GM12878 (cell line): ENCODE data around the gene C1orf87. TPM values are rescaled to one million over a fixed set of nuclear protein-coding genes. Genes with fewer than 3 reads are reported as not detected.

Experiments used
- ATAC-seq: fragments of 200-7000 bp; cut with Tn5 transposase; 3 replicates; pipeline ENCODE4 v1.9.1; 2020; ENCODE audit warnings: mild to moderate bottlenecking, moderate library complexity
- BruUV-seq: library from RNA; stranded (reverse); fragments of 400-500 nt; replicated peaks from 2 replicates; lab custom pipeline; 2021; lab: Mats Ljungman, UMichigan
- CTCF ChIA-PET: fragments of 300-600 bp; sonication (Branson Sonifier 250); formaldehyde crosslinking; extraction: SDS; loops from one replicate; lab custom pipeline; 2021; ENCODE audit warnings: inconsistent platforms; lab: Yijun Ruan, JAX
- POLR2A ChIA-PET: fragments of 350-600 bp; formaldehyde crosslinking; extraction: SDS; loops from one replicate; lab custom pipeline; 2021; ENCODE audit warnings: inconsistent platforms; lab: Charles Lee
- RAD21 ChIA-PET: fragments of 300-600 bp; sonication (Branson Sonifier 250); formaldehyde crosslinking; loops from one replicate; lab custom pipeline; 2023; ENCODE audit warnings: antibody characterized with exemption; ENCODE audit not compliant: unreplicated experiment; lab: Charles Lee
- SMC1A ChIA-PET: fragments of 300-600 bp; sonication (Branson Sonifier 250); formaldehyde crosslinking; loops from one replicate; lab custom pipeline; 2023; ENCODE audit not compliant: unreplicated experiment, uncharacterized antibody; lab: Charles Lee
- DNase-seq: peaks from one replicate; pipeline ENCODE4 v3.0.0-alpha.2; 2011; ENCODE audit warnings: low read depth, low spot score
- FAIRE-seq: peaks from 3 replicates; lab custom pipeline; 2011; peaks lifted over from hg19 to GRCh38; lab: Jason Lieb, UNC
- H2AFZ ChIP-seq: 2 replicates; pipeline ENCODE4 v1.6.0; 2011; ENCODE audit warnings: low read depth, low read length, control low read depth; ENCODE audit not compliant: control insufficient read depth
- H3K27ac ChIP-seq: 2 replicates; pipeline ENCODE4 v1.5.1; 2011; ENCODE audit warnings: control low read depth; ENCODE audit not compliant: control insufficient read depth, insufficient read depth
- H3K27me3 ChIP-seq, 2 experiments: replicated peaks in 1 of 2; 2 replicates each; pipeline versions ENCODE4 v1.6.0 to v1.6.1; 2011; ENCODE audit warnings: low read length in 1 of 2; ENCODE audit not compliant: control insufficient read depth in 2 of 2, insufficient read depth in 2 of 2
- H3K36me3 ChIP-seq, 2 experiments: 2 replicates each; pipeline ENCODE4 v1.5.1; 2011; ENCODE audit warnings: low read length in 1 of 2; ENCODE audit not compliant: control insufficient read depth in 2 of 2, insufficient read depth in 2 of 2
- H3K4me1 ChIP-seq: 2 replicates; pipeline ENCODE4 v1.6.1; 2011; ENCODE audit warnings: mild to moderate bottlenecking, low read length, moderate library complexity, mixed read lengths; ENCODE audit not compliant: control insufficient read depth, insufficient read depth
- H3K4me2 ChIP-seq: 2 replicates; pipeline ENCODE4 v1.6.0; 2011; ENCODE audit warnings: control low read depth; ENCODE audit not compliant: control insufficient read depth, insufficient read depth
- H3K4me3 ChIP-seq: fragments of 200-600 bp; sonication (generic); 2 replicates; pipeline ENCODE4 v1.5.1; 2016
- H3K79me2 ChIP-seq: 2 replicates; pipeline ENCODE4 v1.6.0; 2011; ENCODE audit warnings: low read length; ENCODE audit not compliant: control insufficient read depth, insufficient read depth
- H3K9ac ChIP-seq: 2 replicates; pipeline ENCODE4 v1.8.0; 2011; ENCODE audit warnings: low read length, control low read depth, mixed read lengths; ENCODE audit not compliant: control insufficient read depth, insufficient read depth
- H3K9me3 ChIP-seq: replicated peaks from 3 replicates; pipeline ENCODE4 v1.5.1; 2011; ENCODE audit warnings: mild to moderate bottlenecking, low read length; ENCODE audit not compliant: control insufficient read depth, insufficient read depth
- H4K20me1 ChIP-seq: 2 replicates; pipeline ENCODE4 v1.6.0; 2011; ENCODE audit not compliant: control insufficient read depth, insufficient read depth
- ETV6 ChIP-seq, 2 experiments: fragments of 450-650 bp in 1 of 2; IDR thresholded peaks in 1 of 2; conservative IDR thresholded peaks in 1 of 2; 2 replicates each; pipeline ENCODE4 v1.6.1; 2014; ENCODE audit warnings: antibody characterized with exemption in 1 of 2, borderline replicate concordance in 1 of 2, low read depth in 1 of 2, mild to moderate bottlenecking in 1 of 2, moderate library complexity in 1 of 2
- FOS ChIP-seq: IDR thresholded peaks from 3 replicates; pipeline ENCODE4 v1.6.1; 2011; ENCODE audit warnings: borderline replicate concordance; ENCODE audit not compliant: insufficient read length; ENCODE audit errors: extremely low read depth
- FOXM1 ChIP-seq: IDR thresholded peaks from 2 replicates; pipeline ENCODE4 v1.6.1; 2012; ENCODE audit warnings: low read depth, mild to moderate bottlenecking, inconsistent platforms, low read length, moderate library complexity
- POLR2AphosphoS2 ChIP-seq: IDR thresholded peaks from 2 replicates; pipeline ENCODE4 v1.6.1; 2011; ENCODE audit warnings: low read depth, mild to moderate bottlenecking, low read length, improper control_type of control experiment, moderate library complexity
- PRDM15 ChIP-seq: fragments of 450-650 bp; formaldehyde crosslinking; IDR thresholded peaks from 2 replicates; pipeline ENCODE4 v1.4.0; 2020; ENCODE audit warnings: mild to moderate bottlenecking, moderate library complexity
- SREBF1 ChIP-seq: IDR thresholded peaks from 2 replicates; pipeline ENCODE4 v1.6.1; 2012; ENCODE audit warnings: mild to moderate bottlenecking, low read length
- TCF3 ChIP-seq: IDR thresholded peaks from 2 replicates; pipeline ENCODE4 v1.6.1; 2012; ENCODE audit warnings: low read depth, mild to moderate bottlenecking, low read length, borderline replicate concordance; ENCODE audit not compliant: insufficient read depth
- ZNF687 ChIP-seq: fragments of 450-650 bp; IDR thresholded peaks from 2 replicates; pipeline ENCODE4 v1.6.1; 2017; ENCODE audit warnings: mild to moderate bottlenecking, moderate library complexity
- WGBS: methylation state at CpG from one replicate; pipeline ENCODE4 v1.1.6; 2016; ENCODE audit warnings: low lambda C conversion rate; ENCODE audit not compliant: insufficient replicate concordance, insufficient coverage; ENCODE audit errors: missing lambda C conversion rate; 5-methylcytosine and 5-hydroxymethylcytosine counted together
- in situ Hi-C: fragments of 300-500 bp; cut with MboI; formaldehyde crosslinking; loops from 9 replicates; pipeline ENCODE4 v1.14.3; 2018; ENCODE audit warnings: mixed read lengths
- intact Hi-C: fragments of 100-400 bp; cut with micrococcal nuclease; formaldehyde crosslinking; loops from one replicate; pipeline ENCODE4 v1.14.2; 2022; ENCODE audit not compliant: unreplicated experiment
- polyA plus RNA-seq, 11 experiments: library from polyadenylated mRNA; depleted of rRNA in 4 of 11; unstranded in 6 of 11; stranded (reverse) in 5 of 11; fragments of >200 nt; fragmentation: Nextera tagmentation in 4 of 11; fragmentation: Illumina TruSeq in 1 of 11; extraction: Ambion mirVana in 4 of 11; extraction: Trizol in 1 of 11; gene quantifications; 1 replicate in 1 of 11; 2 replicates in 10 of 11; pipeline versions ENCODE4 v1.2.1 to v1.2.3, GENCODE V29; 2011 to 2016; ENCODE audit warnings: inconsistent platforms in 2 of 11, missing spikeins in 2 of 11, low read depth in 1 of 11
- total RNA-seq, 4 experiments: library from RNA; depleted of rRNA in 3 of 4; stranded (reverse); fragments of >200 nt in 3 of 4; fragmentation: Illumina TruSeq in 1 of 4; extraction: Trizol in 1 of 4; gene quantifications; 2 replicates each; pipeline versions ENCODE4 v1.2.1 to v1.2.3, GENCODE V29; 2013 to 2021
- TF ChIP-seq, protein P1 (sequence below): fragments of 450-650 bp; IDR thresholded peaks from 2 replicates; pipeline ENCODE4 v1.6.1; 2017; ENCODE audit warnings: mild to moderate bottlenecking, moderate library complexity

Gene C1orf87
- total and polyA plus RNA-seq, 10 of the 15 experiments (the other 5 are each of a cell fraction or from before 2014, with no cell fraction given), result not detected

GRCh38 chr1:60091195-60091715 lies 17.7 kb upstream of the C1orf87 start:
- no peak for FAIRE-seq
- POLR2A ChIA-PET, result no interaction called here
- 45% methylated on average over 6 of the region's 6 CpGs for WGBS
- in situ Hi-C loops, result no loop called here
- no TSS peak for BruUV-seq
- Histone ChIP-seq H3K9me3 (no peaks in the 10 kb centered on the region), H3K27ac (no peak overlapping the region), H3K4me1 (no peaks in the 10 kb centered on the region), H3K4me3 (no peak overlapping the region), H3K4me2 (no peak overlapping the region), H4K20me1 (no peaks in the 10 kb centered on the region), H3K9ac (no peak overlapping the region), H3K79me2 (no peaks in the 10 kb centered on the region), H3K27me3 (no peaks in the 10 kb centered on the region), H3K36me3 (no peaks in the 10 kb centered on the region), H2AFZ (no peak overlapping the region)
- RAD21 ChIA-PET, result no interaction called here
- CTCF ChIA-PET, result interaction anchor here (1.0 kb wide), 1 partner anchor 16 kb away, joined by 5 read pairs; no protein-coding TSS in a partner anchor
- no peak for DNase-seq
- ATAC-seq, result no peak
- intact Hi-C loops, result no loop called here
- SMC1A ChIA-PET, result no interaction called here
- TF ChIP-seq ETV6 (conservative IDR thresholded peaks at IDR 0.05 in 1 of 2, IDR thresholded peaks at IDR 0.05 in 1 of 2; ENCODE audit: borderline replicate concordance in 1 of 2, low read depth in 1 of 2) (no peak), FOXM1 (no peak), PRDM15 (CRISPR knock-in tag) (no peak), SREBF1 (no peak), FOS (no peak), POLR2AphosphoS2 (no peak), TCF3 (no peak), ZNF687 (no peak)
- TF ChIP-seq, protein P1, sequence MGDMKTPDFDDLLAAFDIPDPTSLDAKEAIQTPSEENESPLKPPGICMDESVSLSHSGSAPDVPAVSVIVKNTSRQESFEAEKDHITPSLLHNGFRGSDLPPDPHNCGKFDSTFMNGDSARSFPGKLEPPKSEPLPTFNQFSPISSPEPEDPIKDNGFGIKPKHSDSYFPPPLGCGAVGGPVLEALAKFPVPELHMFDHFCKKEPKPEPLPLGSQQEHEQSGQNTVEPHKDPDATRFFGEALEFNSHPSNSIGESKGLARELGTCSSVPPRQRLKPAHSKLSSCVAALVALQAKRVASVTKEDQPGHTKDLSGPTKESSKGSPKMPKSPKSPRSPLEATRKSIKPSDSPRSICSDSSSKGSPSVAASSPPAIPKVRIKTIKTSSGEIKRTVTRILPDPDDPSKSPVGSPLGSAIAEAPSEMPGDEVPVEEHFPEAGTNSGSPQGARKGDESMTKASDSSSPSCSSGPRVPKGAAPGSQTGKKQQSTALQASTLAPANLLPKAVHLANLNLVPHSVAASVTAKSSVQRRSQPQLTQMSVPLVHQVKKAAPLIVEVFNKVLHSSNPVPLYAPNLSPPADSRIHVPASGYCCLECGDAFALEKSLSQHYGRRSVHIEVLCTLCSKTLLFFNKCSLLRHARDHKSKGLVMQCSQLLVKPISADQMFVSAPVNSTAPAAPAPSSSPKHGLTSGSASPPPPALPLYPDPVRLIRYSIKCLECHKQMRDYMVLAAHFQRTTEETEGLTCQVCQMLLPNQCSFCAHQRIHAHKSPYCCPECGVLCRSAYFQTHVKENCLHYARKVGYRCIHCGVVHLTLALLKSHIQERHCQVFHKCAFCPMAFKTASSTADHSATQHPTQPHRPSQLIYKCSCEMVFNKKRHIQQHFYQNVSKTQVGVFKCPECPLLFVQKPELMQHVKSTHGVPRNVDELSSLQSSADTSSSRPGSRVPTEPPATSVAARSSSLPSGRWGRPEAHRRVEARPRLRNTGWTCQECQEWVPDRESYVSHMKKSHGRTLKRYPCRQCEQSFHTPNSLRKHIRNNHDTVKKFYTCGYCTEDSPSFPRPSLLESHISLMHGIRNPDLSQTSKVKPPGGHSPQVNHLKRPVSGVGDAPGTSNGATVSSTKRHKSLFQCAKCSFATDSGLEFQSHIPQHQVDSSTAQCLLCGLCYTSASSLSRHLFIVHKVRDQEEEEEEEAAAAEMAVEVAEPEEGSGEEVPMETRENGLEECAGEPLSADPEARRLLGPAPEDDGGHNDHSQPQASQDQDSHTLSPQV, result no peak
